GM18867 (cell line): ENCODE results near the gene HYAL3.
"Not testable (repeated sequence)": the region's sequence is repeated elsewhere in the genome, so short reads cannot be mapped to it uniquely, and the experiment has no call there.

Source experiments
- ATAC-seq: cut with Tn5 transposase; IDR thresholded peaks from one replicate; pipeline ENCODE4 v1.9.1; 2021; ENCODE audit warnings: mild to moderate bottlenecking, moderate library complexity; ENCODE audit not compliant: unreplicated experiment

Gene HYAL3

DNA sequence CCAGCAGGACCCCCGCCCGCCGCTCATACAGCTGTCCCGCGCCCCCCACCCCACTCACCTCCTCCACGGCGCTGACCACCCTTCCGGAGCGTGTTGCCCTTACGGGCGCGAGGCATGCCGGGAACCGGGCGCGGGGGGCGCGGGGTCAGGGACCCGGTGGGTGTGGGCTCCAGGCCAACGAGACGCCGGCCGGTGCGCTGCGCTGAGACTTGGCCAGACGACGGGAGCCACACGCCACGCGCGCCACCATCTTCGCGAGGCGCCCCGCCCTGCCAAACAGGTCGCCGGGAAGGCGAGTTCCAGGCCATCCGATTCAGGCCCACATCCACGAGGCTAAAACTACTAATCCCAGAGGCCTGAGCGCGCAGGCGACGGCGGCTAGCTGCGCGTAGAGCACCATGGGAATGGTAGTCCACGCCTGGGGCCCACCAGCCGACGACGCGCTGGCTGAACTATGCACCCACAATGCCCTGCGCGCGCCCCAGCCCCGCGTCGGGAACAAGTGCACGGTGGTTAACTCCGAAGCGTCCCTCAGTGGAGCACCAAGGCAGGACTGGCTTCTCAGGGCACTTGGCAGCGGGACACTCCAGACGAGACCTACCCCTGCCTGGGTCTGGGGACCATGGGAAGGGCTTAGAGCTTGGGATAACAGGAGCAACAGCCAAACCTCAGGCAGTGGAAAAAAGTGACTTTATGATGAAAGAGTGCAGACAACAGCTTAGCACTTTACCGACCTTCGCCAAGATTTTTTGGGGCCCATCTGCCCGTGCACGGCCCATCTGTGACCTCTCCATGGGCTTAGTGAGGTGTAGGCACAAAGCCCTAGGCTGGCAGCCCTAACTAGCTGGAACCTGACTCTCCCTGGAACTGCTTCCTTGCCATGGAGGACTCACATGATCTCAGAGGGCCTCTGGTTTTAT lies 6.8 kb downstream of the HYAL3 start, which contains the start of gene IFRD2:
Gene IFRD2, minus strand, starts transcription at position 271 of the 920 bp plus-strand sequence. Its CDS starts 155 bp downstream, at position 116.
- peak; percentile 91 for ATAC-seq

DNA sequence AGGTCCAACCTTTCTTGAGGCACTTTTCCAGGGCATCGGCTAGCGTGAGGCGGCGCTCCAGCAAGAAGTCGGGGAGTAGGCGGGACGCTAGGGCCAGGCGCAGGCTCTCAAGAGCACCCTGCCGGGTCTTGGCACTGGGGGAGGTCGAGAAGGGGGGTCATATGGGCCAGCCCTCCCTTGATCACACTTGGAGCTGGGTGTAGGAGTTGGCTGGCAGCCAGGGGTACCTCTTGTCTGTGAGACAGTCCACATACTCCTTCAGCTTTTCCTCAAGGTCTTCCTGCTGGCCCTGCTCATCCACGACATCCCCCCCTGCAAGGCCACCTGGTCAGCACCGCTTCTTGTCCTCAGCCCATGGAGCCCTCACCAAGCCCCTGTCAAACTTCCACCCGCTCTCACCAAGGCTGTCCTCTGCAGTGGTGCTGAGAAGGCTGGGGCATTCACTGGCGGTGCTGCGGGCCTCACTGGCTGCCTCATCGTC lies 9.0 kb downstream of the HYAL3 start:
- no peak for ATAC-seq

GRCh38 chr3:50289130-50289529 lies 10.1 kb downstream of the HYAL3 start:
- ATAC-seq = no peak

DNA sequence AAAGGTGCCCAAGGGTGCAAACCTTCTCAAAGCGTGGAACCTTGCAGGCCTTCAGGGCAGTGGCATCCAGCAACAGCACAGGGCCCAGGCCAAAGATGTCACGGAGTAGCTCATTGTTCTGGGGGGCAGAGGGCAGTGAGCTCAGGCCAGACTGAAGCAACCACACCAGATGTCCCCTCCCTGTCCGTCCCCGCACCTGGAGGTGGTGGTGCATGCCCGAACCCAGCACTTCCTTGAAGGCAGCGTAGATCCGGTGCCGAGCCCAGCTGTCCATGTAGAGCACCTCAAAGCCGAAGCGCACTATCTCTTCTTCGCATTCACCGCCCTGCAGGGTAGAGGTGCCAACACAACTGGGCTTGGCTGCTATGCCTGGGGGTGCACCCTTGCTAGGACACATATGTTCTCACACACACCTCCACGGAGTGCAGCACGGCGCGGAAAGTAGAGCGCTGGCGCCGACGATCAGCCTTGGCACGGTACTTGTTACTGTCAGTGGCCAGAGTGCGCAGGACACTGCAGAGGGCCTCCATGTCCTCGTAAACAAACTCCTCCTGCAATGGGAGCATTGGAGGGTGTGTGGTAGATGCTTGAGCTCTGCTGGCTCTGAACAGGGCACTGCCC lies 10.7 kb downstream of the HYAL3 start:
- ATAC-seq = no peak

GRCh38 chr3:50287262-50287661 lies 11.9 kb downstream of the HYAL3 start:
- no peak for ATAC-seq

GRCh38 chr3:50286322-50287227 lies 12.6 kb downstream of the HYAL3 start:
- ATAC-seq = no peak

GRCh38 chr3:50284121-50284520 lies 15.1 kb downstream of the HYAL3 start:
- not testable (repeated sequence) for ATAC-seq

DNA sequence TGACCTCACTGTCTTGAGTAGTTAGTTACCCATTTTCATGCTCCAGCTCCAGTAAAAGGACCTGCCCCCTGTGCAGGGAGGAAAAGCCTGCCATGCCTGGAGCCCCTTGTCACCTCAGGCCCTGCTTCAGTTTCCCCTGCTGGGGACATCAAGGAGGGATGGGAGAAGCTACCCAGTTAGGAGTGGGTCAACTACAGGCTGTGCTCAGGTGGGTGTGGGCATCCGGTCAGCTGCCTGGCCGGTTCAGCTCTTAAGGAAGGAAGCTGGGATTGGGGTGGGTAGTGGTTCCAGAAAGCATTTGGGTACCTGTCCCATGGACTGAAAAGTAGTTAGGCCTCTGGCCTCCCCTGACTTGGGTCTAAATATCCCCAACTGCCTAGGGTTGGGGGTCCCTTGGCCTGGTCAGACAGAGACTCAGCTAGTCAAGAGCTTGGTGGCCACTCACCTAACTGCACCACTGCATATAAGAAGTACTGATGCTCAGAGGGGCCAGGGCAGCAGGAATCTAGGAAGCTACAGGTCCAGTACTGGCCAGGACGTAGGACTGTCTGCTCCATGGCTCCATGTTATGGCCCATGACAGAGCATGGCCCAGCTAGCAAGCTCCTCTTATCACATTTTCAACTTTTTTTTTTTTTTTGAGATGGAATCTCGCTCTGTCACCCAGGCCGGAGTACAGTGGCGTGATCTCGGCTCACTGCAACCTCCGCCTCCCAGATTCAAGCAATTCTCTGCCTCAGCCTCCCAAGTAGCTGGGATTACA lies 19.8 kb downstream of the HYAL3 start:
- ATAC-seq = no peak

DNA sequence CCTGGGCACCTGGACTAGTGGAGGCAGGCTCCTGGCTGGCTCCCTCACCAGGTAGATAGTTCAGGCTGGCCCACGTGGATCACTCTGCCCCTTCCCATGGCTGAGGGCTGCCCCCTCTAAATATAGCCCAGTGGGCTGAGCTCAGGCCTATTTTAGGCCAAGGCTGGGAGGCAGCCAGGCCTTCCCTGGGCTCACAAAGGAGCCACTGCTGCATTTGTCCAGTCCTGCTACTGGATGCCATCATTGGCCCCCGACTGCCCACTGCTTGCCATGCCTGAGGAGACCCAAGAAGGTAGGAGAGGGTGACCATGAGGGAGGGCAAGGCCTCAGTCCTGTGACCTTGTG lies 20.4 kb downstream of the HYAL3 start, which contains the start of gene LSMEM2:
Gene LSMEM2, plus strand, starts transcription at position 208 of the 345 bp plus-strand sequence. Its CDS starts 27 bp downstream, at position 235.
- ATAC-seq = no peak

DNA sequence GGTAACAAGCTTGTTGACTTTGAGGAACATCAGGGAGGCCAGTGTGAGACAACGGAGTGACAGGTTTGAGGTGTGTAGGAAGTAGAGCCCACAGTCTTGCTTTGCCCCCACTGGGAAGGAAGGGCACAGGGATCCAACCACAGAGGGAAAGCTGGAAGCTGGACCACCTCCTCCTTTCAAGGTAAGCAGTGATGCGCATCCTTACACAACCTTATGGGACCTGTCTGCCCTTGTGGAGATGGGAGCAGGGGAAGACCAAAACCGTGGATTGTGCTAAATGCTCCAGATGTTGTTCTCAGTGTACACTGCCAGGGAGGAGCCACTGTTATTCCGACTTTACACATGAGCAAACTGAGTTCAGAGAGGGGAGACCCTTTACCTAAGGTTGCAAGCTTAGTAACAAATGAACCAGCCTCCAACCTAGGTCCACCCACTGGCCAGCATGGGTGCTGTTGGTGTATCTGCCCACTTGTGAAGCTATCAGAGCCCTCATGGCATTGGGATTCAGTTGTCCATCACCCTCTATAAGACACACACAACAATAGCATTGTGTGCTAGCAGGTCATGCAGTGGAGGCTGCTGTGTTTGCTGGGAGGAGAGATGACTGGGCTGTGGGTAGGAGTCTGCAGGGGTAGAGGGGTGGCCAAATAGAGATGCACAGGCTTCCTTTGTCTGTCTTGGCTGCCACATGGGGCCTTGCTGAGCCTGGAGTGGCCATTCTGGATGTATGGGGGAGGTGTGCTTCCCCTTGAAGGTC lies 20.9 kb downstream of the HYAL3 start:
- ATAC-seq = no peak

- no peak for ATAC-seq
Observed at GRCh38 chr3:50276762-50277101, 22.5 kb downstream of the HYAL3 start.

- ATAC-seq = no peak
Observed at GRCh38 chr3:50275996-50276761, 23.0 kb downstream of the HYAL3 start.

- no peak for ATAC-seq
Observed at GRCh38 chr3:50275141-50275995, 23.8 kb downstream of the HYAL3 start.

- no peak for ATAC-seq
Observed at GRCh38 chr3:50274371-50275104, 24.7 kb downstream of the HYAL3 start.

GRCh38 chr3:50273689-50274065 lies 25.5 kb downstream of the HYAL3 start:
- no peak for ATAC-seq

GRCh38 chr3:50272911-50273688 lies 26.1 kb downstream of the HYAL3 start:
- no peak for ATAC-seq

DNA sequence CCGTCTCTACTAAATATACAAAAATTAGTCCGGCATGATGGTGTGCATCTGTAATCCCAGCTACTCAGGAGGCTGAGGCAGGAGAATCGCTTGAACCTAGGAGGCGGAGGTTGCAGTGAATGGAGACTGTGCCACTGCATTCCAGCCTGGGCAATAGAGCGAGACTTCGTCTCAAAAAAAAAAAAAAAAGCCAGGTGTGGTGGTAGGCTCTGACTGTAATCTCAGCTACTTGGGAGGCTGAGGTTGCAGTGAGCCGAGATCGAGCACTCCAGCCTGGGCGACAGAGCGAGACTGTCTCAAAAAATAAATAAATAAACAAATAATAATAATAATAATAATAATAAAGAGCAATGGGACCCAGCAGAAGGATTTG lies 26.7 kb downstream of the HYAL3 start:
- not testable (repeated sequence) for ATAC-seq
